Measurements from ENCODE around the gene ALDOB. TPM values are rescaled to one million over a fixed set of nuclear protein-coding genes. Genes with fewer than 3 reads are reported as not detected.

The ALDOB gene
- total and polyA plus RNA-seq, 2 of the 13 experiments (the other 11 are each of a cell fraction or from before 2014, with no cell fraction given): 0.29 to 0.97 TPM

- TF ChIP-seq ZNF407 (CRISPR knock-in tag; IDR thresholded peaks at IDR 0.05; ENCODE audit: not compliant biosample characterization) (no peak), ATF7 (IDR thresholded peaks at IDR 0.05) (0 out of 2 replicates have a peak, but pooled peaks have one; percentile 7), ATF7 (CRISPR knock-in tag; IDR thresholded peaks at IDR 0.05) (no peak), FOXM1 (CRISPR knock-in tag; IDR thresholded peaks at IDR 0.05) (no peak), ZNF570 (CRISPR knock-in tag; IDR thresholded peaks at IDR 0.05; ENCODE audit: borderline replicate concordance) (no peak; the same call in 1 of the 2 replicates), NFKBIZ (CRISPR knock-in tag; IDR thresholded peaks at IDR 0.05) (peak; percentile 36; the same call in 1 of the 2 replicates), GABPB1 (CRISPR knock-in tag; IDR thresholded peaks at IDR 0.05) (peak; percentile 95), ISX (CRISPR knock-in tag; conservative IDR thresholded peaks at IDR 0.05) (no peak), HIVEP1 (CRISPR knock-in tag; IDR thresholded peaks at IDR 0.05) (no peak), ZBTB2 (CRISPR knock-in tag; IDR thresholded peaks at IDR 0.05; ENCODE audit: low read depth) (no peak), PBX3 (CRISPR knock-in tag; IDR thresholded peaks at IDR 0.05; ENCODE audit: borderline replicate concordance) (no peak), ZNF678 (CRISPR knock-in tag; IDR thresholded peaks at IDR 0.05) (0 out of 2 replicates have a peak, but pooled peaks have one; percentile 26), HMGXB4 (CRISPR knock-in tag; IDR thresholded peaks at IDR 0.05; ENCODE audit: borderline replicate concordance in 1 of 2, low read depth in 1 of 2) (peak; percentile 90 to 94)
Measured at GRCh38 chr9:101398068-101398929, 37.3 kb downstream of the ALDOB start, which contains the start of the genes MRPL50 and ZNF189 (continued).
